Stimulated activated CD4-positive, alpha-beta T cell treated with anti-CD3 and anti-CD28 coated beads, Interleukin-4, amount 100 ng/mL, for 1 hour (primary cell): ENCODE measurements around the gene GPATCH3.
A peak's percentile ranks its signal among the peaks of the same experiment; 100 is the strongest.
"Not testable (repeated sequence)": the region's sequence is repeated elsewhere in the genome, so short reads cannot be mapped to it uniquely, and the experiment has no call there.

Source experiments
- DNase-seq: peaks from one replicate; pipeline ENCODE4 v3.0.0-alpha.2; 2020

Gene GPATCH3, protein sequence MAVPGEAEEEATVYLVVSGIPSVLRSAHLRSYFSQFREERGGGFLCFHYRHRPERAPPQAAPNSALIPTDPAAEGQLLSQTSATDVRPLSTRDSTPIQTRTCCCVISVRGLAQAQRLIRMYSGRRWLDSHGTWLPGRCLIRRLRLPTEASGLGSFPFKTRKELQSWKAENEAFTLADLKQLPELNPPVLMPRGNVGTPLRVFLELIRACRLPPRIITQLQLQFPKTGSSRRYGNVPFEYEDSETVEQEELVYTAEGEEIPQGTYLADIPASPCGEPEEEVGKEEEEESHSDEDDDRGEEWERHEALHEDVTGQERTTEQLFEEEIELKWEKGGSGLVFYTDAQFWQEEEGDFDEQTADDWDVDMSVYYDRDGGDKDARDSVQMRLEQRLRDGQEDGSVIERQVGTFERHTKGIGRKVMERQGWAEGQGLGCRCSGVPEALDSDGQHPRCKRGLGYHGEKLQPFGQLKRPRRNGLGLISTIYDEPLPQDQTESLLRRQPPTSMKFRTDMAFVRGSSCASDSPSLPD

DNA sequence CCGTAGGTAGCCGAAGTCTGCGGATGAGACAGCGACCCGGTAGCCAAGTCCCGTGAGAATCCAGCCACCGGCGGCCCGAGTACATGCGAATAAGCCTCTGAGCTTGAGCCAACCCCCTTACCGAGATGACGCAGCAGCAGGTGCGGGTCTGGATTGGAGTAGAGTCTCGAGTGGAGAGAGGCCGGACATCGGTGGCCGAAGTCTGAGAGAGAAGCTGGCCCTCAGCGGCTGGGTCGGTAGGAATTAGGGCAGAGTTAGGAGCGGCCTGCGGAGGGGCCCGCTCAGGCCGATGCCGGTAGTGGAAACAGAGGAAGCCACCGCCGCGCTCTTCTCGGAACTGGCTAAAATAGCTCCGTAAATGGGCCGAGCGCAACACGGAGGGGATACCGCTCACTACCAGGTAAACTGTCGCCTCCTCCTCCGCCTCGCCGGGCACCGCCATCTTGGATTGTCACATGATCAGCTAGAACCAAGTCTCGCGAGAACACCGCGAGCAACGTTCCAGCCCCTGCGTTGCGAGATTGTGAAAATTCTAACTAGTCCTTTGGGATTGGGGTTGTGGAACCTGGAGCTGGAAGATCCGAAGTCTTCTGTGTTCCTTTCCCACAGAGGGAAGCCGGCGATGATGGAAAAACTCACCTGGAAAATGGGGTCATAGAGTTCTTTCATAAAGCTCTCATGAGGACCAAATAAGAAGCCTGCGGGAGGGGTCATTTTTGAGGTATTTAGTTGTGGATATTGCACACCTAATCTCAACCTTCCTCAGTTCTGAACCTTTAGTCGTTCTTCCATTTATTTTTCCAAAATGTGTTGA lies at the start of gene GPATCH3:
Gene GPATCH3 (minus strand): TSS at position 467 of the 814 bp plus-strand sequence. CDS start 25 bp downstream, at position 442.
- peak; percentile 86 for DNase-seq

DNA sequence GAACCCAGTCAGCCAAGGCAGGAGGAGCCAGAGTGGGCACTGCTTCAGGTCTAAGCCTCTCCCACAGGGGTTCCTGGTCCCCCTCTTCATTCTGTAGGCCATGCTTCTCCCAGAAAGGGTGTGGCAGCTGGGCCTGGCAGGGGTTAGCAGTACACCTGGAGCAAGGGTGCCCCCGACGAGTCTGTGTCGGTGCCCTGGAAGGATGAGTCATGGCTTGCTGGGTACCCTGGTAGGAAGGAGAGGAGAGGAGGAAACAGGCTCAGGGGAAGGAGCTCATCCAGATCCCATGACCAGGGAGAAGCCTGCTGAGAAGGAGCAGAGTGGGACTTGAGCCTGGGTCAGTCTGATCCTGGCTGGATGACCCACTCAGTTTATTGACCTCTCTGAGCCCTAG lies 49.7 kb upstream of the GPATCH3 start:
- DNase-seq, result no peak

DNA sequence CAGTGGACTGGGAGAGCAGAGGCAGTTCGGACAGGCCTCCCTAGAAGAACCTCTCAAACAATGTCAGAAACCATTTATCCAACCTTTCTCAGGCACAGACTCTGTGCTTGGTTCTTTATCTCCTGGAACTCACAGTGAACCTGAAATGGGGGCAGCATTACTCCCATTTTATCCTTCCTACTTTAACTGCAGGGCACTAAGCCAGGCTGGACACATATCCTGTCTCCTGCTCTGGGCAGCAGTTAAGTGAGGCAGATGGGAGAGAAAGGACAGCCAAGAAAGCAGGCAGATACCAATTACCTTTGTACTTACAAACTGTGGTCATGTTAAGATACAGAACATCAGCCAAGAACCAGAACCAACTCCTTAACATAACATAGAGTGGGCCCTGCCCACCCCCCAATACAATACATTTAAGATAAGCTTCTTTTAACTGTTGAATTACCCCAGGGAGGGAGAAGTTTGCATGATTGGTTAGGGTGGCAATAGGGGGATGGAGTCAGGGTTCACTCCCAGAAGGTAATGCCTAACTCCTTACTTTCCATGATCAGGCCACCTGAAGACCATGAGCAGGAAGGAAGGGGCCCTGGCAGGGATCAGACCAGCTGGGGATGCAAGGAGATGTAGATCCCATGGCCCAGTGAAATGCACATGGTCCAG lies 49.1 kb upstream of the GPATCH3 start:
- DNase-seq, result no peak

DNA sequence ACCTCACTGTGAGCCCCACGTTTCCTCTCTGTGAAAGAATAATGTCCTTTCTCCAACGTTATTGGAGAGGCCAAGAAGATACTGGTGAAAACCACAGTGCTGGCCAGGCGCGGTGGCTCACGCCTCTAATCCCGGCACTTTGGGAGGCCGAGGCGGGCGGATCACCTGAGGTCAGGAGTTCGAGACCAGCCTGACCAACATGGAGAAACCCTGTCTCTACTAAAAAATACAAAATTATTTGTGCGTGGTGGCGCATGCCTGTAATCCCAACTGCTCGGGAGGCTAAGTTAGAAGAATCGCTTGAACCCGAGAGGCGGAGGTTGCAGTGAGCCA lies 48.4 kb upstream of the GPATCH3 start:
- DNase-seq, result not testable (repeated sequence)

DNA sequence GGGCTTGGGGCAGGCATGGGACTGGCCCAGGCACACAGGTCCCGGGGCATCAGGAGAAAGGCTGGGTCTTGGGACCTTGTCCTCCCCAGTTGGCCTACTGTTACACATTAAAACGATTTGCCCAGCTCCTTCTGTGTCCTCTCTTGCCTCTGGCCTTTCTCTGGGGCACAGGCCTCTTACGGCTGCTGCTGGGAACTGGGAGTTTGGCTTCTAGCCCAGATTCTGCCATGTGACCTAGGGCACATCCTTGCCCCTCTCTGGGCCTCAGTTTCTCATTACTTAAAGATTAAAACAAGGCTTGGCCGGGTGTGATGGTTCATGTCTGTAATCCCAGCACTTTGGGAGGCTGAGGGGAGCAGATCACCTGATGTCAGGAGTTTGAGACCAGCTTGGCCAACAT lies 46.0 kb upstream of the GPATCH3 start:
- DNase-seq, result no peak

DNA sequence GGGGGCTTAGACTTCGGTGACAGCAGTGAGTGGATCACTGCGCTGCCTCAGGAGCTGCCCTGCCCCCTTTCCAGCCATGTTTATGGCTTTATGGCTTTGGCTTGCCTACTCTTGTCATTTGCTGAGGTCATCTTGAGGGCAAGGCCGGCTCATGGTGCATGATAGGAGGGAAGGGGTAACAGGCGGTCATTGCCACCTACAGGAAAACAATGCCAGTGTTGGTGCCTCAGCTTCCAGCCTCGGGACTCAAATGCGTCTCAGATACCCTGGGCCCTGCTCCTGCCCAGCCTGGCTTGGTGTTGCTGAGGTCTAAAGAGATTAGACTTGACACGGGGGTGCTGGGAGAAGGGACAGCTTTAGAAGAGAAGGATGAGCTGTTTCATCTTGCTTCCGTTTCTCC lies 45.5 kb upstream of the GPATCH3 start:
- no peak for DNase-seq

DNA sequence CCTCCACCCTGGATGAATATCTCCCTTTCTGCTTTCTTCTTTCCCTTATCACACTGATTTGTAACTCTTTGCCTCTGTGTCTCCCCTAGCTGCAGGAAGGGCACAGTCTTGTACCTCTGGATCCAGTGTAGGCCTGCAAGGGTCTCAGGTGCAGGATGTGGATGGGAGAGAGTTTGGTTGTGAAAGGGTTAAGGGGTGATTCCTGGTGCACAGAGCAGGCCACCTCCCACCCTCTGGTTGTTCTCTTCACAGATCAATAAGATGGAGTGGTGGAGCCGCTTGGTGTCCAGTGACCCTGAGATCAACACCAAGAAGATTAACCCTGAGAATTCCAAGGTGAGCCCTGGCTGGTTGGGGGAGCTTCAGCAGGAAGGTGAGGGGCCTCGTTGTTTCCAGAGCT lies 44.9 kb upstream of the GPATCH3 start:
- no peak for DNase-seq

DNA sequence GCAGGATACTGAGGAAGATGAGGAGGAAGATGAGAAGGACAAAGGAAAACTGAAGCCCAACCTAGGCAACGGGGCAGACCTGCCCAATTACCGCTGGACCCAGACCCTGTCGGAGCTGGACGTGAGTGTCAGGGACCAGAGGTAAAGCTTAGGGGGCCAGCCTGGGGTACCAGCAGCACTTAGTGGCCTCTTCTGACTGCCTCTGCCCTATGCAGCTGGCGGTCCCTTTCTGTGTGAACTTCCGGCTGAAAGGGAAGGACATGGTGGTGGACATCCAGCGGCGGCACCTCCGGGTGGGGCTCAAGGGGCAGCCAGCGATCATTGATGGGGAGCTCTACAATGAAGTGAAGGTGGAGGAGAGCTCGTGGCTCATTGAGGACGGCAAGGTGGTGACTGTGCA lies 42.4 kb upstream of the GPATCH3 start:
- no peak for DNase-seq

DNA sequence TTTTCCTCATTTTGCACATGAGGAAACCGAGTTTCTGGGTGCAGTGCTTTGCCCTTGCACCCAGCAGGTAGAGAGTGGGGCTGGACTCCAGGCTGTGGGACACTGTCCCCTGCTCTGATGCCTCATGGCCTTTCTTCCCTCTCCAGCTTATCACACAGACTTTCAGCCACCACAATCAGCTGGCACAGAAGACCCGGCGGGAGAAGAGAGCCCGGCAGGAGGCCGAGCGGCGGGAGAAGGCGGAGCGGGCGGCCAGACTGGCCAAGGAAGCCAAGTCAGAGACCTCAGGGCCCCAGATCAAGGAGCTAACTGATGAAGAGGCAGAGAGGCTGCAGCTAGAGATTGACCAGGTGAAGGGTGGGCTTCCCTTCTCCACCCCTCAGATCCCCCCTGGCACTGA lies 41.0 kb upstream of the GPATCH3 start:
- no peak for DNase-seq

DNA sequence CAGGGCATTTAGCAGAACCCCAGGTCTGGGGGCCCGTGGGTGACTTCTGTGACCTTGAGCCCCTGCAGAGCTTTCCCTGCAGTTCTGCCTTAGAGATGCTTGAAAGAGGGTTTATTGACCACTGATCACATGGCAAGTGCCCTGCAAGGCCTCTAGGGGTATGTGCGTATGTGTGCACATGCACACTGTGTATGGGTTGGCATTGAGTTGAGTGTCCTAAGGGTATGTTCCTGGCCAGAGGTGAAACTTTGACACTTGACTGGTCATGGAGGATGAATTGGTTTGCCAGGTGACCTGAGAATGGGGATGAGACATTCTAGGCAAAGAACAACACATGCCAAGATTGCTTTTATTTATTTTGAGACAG lies 38.4 kb upstream of the GPATCH3 start:
- no peak for DNase-seq

DNA sequence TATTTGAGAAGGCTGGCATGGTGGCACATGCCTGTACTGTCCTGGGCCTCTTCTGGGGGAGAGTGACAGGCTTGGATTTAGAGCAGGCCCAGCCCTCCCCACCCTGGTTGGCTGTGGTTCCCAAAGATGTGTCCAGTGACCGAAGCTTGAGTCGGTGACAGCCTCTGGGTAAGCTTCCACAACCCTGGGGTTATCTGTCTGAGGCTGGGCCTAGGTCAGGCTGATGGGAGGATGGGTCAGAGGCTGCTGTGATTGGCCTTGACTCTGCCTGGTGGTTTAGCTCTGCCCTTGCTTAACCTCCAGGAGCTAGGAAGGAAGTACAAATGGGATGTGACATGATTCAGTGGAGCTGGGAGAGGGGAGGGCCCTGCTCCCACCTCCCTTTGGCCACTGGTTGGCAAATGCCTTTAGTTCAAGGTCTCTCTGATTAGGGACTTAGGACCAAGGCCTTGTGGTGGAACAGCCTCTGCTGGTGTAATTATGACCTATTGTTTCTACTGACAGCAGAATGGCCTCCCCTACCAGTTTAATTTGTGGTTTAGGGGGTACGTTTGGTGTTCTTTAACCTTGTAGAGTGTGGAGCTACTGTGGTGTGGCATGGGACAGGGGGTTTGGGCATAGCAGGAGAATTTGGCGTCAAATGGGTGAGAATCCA lies 37.9 kb upstream of the GPATCH3 start:
- DNase-seq, result no peak

DNA sequence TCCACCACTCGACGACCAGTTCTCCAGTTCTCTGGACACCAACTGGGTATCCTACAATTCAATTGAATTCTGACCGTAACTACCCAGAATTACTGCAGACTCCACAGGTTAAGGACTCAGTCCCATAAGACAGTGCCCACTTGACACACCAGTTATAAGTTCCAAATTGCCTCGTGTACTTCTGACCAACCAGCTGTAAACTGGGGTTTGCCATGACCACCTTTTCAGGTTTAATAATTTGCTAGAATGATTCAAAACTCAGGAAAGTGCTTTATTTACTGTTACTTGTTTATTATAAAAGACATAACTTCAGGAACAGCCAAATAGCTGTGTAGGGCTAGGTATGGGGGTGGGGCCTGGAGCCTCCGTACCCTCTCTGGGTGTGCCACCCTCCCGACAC lies 36.6 kb upstream of the GPATCH3 start:
- no peak for DNase-seq

DNA sequence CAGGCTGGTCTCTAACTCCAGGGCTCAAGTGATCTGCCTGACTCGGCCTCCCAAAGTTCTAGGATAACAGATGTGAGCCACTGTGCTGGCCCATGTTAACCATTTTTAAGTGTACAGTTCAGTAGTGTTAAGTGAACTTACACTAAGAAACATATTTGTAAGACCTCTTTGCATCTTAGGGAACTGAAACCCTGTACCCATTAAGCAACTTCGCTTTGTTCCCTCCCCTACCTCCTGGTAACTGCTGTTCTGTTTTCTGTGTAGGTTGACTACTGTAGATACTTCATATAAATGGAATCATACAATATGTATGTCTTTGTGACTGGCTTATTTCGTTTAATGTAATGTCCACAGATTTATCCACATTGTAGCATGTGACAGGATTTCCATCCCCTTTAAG lies 32.3 kb upstream of the GPATCH3 start:
- DNase-seq, result no peak

DNA sequence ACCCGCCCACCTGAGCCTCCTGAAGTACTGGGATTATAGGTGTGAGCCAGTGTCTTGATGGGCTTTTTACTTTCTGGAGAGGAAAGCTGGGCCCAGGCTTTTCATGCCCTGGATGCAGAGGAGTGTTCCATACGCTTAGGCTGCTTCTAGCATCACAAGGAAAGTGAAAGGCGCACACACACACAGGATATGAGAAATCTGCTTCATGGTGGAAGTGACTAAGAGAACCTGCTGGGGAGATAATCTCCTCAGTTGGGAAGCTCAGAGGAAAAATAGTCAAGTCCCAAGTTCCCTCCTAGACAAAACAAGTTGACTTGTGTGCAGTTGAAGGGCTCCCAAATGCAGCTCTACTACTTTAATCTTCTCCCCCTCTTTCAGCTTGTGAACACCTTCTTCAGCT lies 23.4 kb upstream of the GPATCH3 start:
- DNase-seq, result no peak

DNA sequence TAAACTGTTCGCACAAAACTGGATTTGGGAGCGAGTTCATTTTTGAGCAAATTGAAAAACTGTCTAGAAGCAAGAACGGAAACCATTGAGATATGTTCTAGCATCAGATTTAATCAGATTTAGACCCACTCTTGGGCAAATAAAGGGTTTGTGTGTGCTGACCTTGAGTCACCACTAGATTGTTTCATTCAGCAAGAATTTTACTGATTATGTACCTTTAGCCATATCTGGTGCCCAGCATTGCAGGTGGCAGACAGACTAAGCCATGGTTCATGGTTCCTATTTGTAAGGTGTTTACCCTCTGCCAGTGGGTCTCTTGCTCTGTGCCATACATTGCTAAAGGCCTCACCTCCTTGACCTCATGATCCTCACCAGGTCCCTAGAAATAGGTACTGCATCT lies 22.6 kb upstream of the GPATCH3 start:
- no peak for DNase-seq

DNA sequence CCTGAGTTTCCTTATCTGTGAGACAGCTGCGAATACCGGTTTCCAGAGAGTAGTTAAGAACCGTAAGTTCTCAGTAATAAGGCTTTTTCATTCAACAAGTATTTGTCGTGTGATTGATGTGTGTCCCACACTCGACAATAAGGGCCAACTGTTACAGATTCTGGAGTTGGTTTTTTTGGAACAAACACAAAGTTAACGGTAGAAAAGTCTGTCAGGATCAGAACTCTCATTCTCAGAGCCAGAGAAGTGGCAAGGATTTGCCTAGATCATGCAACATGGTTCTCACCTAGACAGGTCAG lies 22.1 kb upstream of the GPATCH3 start:
- DNase-seq, result no peak

DNA sequence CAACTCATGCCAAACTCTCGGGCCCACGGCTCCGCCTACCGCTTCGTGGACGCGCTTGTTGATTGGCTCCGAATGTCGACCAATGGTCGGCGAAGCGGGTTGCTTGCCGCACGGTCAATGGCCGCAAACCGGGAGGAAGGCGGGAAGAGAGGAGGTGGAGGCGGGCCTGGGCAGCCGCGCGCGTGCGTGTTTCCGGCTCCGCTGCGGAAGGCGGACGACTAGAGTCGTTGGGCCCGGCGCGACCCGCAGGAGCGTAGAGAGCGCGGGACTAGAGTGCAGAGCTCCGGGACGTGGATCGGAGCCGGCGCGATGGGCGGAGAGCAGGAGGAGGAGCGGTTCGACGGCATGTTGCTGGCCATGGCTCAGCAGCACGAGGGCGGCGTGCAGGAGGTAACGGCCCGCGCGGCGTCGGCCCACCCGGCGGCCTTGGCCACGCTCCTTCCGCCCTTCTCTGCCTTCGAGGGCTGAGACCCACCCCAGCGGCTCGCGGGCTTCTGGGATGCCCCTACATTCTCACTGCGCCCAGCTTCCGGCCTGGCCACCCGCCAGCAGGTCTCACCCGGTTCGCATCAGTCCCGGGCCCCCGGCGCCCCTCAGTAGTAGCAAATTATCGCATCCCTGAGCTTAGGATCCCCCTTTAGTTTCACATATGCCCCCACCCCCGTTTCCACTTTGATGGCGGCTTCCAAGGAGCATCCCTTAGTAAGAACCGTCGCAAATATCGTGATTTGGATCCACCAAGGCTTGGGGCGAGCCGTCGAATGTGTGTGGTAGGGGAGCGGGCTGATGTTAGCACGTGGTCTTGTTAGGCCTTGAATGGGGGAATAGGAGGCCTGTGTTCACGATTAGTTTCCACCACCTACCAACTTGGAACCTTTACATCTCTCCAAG lies 21.5 kb upstream of the GPATCH3 start, which contains the start of gene NUDC:
Gene NUDC (plus strand): TSS at position 204 of the 891 bp plus-strand sequence. CDS start 106 bp downstream, at position 310.
- peak; percentile 93 for DNase-seq

DNA sequence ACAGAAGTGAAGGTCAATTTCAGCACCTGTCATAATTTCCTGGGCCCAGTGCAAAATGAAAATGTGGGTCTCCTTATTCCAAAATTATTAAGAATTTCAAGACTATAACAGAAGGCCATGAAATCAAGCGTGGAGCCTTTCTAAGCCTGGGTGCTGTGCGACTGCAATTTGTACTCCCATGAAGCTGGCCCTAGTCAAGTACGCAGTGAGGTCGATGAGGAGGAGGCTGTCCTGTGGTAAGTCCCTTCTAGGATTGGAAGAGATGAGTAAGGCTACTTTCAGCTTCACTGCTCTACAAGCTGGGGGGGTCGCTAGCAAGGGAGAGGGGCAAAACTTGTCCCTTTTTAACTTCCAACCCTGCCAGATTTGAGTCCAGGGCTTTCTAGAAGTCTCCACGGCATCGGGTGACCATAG lies 20.9 kb upstream of the GPATCH3 start:
- DNase-seq, result no peak

DNA sequence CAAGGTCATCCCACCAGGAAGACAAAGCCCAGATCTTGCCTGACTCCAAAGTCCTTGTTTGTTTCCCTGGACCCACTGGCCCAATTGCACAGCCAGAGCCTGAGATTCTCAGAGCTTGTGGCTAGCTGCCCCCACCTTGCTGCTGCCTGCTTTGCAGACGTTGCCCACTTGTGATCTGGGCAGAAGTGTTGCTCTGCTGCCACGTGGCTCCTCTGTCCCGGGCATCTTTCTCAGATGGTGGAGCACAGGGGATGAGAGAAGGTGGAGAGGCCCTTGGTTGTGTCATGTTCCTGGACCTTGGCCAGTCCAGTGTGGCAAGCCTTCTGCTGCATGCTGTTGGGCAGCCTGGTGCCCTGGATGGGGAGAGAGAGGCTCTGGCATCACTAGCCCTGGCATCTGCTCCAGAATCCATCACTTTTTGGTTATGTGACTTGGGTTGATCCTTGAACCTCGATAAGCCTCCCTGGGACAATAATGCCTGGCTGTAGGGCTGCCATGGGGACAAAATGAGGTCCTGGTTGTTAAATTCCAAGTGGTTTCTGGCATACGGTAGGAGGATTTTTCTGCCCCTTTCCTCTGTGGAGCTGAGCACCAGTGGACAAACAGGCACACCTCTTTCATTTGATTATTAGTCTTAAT lies 15.1 kb upstream of the GPATCH3 start:
- DNase-seq, result no peak

DNA sequence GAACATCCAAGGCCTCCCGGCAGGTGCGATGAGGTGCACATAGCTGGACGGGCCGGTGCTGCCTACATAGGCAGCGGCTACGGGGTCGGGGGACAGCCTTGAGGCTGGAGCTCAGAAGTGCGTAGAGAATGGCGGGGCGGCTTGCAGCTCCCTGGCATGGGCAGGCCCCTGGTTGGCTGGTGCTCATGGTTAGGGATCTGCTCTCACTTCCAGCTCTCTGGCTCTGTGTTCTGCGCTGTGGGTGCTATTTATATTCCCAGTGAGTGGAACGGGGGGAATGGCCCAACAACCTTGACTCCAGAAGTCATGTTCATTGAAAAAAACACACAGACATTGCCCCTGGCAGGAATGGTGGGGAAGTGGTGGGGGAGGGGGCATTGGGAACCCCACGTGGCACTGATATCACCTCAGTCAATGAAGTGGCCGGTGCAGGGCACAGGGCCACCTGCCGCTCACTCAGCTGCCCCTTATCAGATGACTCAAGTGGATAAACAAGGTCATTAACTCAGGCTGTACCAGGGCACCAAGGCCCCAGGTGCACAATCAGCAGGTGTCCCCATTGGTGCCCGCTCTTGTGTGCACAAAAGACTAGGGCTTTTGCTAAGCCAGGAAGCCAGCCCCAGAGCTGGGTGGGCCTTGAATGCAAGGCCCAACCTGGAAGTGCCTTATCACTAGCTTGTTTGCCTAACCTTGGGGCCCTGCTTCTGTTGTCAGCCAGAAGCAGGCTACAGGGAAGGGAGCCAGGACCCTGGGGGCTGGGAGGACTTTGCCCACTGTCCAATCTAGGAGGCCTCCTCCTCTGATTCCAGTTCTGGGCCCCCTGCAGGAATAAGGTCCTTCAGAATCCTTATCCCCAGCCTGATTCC lies 13.7 kb upstream of the GPATCH3 start, which contains the start of gene NR0B2:
Gene NR0B2 (minus strand): TSS at position 222 of the 866 bp plus-strand sequence. CDS start 35 bp downstream, at position 187.
- DNase-seq, result no peak
